HG03095 (cell line): ENCODE measurements around the gene INIP.
"Not testable (repeated sequence)": the region's sequence is repeated elsewhere in the genome, so short reads cannot be mapped to it uniquely, and the experiment has no call there.

Experiments used
- ATAC-seq: cut with Tn5 transposase; IDR thresholded peaks from one replicate; pipeline ENCODE4 v1.9.1; 2021; ENCODE audit warnings: moderate library complexity; ENCODE audit not compliant: unreplicated experiment

The INIP gene

DNA sequence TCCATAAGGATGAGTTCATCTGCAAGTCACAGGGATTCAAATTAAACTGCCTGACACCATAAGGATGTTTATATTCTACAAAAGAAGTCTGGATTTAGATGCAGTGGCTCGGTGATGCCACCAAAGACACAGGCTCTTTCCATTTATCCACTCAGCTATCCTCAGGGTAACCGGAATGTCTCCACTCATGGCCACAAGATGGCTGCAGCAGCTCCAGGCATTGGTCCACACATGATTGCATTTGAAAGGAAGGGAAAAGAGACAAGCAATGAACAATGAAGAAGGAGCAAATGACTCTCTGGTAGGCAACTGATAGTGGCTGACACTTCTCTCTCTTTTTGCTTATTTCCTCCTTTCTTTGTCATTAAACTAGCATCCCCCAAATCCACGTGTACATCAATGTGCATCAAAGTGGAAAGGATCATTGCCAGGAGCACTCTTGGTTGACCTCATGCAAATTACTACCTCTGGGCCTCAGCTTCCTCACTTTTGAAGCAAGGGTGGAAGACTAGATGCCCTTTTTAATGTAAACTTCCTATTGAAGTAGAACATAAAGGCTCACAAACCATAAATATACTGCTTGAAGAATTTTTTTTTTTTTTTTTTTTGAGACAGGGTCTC lies 25.4 kb upstream of the INIP start:
- no peak for ATAC-seq

DNA sequence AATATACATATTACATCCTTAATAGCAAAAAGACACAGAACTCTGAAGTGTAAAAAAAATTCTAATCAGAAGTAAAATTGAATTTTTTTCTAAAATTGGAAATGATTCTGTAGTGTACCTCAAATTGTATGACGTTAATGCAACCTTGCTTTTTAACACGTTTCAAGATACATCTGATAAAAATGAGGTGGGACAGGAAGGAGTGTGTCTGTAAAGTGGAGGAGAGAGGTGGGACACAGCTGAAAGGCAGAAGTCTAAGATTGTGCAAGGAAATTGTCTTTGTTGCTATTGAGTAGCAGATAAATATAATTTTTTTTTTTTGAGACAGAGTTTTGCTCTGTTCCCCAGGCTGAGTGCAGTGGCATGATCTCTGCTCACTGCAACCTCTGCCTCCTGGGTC lies 17.0 kb upstream of the INIP start:
- no peak for ATAC-seq

DNA sequence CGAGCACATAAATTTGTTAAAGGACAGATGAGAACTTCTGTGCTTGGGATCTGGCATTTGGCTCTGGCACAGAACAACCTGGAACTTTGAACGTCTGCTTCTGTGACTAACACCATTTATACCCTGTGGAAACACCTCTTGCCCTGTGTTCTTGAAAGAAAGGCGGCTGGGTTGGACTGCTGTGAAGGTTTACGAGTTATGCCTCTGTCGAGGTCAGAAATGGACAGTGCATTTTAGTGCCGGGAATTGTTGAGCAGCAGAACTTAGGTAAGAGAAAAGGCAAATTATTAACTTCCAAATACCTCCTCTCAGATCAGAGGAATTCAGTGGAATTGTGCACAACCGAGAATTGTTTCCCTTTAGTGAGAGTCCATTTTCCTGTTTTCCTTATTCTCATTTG lies 14.1 kb upstream of the INIP start:
- no peak for ATAC-seq

DNA sequence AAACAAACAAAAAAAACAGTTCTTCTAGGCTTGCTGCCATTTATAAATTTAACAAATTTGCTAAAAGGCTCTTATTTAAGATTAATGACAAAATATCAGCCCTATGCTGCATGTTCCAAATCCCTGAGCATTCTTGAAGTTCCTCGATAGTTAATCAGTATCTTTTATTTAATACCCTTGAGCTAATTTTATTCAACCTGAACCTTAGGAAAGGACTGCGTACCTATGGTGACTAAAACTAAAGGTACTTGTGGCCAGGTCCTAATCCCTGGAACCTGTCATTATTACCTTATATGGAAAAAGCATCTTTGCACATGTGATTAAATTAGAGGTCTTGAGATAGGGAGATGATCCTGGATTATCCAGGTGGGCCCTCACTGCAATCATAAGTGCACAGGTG lies 10.5 kb upstream of the INIP start:
- ATAC-seq: no peak

DNA sequence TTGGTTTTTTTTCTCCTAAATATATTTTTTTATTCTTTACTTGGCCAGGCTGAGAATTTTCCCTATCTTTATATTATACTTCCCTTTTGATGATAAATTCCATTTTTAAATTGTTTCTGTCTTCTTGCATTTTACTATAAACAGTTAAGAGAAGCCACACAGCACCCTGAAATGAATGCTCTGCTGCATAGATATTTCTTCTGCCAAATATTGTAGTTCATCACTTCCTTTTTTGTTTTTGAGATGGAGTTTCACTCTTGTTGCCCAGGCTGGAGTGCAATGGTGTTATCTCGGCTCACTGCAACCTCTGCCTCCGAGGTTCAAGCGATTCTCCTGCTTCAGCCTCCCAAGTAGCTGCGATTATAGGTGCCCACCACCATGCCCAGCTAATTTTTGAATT lies 8.5 kb upstream of the INIP start:
- ATAC-seq: no peak

DNA sequence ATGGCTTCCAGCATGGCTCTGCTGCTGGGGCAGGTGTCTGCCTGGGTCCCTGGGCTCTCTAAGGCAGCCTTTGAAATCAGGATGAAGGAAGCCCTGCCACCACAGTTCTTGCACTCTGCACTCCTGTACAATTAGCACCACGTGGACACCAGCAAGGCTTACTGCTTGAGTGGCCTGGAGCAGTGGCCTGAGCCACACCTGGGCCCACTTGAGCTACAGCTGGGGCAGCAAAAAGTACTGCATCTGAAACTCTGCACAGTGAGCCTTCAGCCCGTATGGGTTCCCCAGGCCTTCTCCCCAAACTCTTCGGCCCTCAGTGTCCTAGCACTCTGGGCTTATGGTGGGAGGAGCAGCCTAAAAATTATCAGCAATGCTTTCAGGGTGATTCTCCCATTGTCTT lies 8.0 kb upstream of the INIP start:
- peak; percentile 63 for ATAC-seq

DNA sequence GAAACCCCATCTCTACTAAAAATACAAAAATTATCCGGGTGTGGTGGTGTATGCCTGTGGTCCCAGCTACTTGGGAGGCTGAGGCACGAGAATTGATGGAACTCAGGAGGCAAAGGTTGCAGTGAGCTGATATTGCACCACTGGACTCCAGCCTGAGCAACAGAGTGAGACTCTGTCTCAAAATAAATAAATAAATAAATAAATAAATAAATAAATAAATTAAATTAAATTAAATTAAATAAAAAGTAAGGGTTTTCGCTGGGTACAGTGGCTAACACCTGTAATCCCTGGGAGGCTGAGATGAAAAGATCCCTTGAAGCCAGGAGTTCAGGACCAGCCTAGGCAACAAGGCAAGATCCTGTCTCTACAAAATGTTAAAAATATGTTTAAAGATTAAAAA lies 4.8 kb upstream of the INIP start:
- ATAC-seq: not testable (repeated sequence)

DNA sequence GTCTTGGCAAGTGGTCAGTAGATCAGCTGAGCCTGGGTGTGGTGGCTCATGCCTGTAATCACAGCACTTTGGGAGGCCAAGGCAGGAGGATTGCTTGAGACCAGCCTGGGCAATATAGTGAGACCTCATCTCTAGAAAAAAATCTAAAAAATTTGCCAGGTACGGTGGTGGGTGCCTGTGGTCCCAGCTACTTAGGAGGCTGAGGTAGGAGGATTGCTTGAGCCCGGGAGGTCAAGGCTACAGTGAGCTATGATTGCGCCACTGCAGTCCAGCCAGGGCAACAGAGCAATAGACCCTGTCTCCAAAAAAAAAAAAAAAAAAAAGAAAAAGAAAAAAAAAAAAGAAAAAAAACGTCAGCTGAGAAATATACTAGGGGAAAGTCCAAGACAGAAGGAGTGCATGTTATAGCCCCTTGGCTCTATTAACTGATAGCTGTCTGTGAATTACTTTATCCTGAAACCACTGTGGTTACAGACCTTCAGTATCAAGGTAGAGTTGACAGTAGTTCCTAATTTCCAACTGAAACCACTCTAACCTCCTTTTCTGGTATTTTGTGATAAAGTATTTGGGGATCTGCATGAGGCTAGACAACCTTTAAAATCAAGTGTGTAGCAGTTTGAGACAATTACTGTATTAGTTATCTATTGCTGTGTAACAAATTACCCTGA lies 2.3 kb upstream of the INIP start:
- no peak for ATAC-seq

DNA sequence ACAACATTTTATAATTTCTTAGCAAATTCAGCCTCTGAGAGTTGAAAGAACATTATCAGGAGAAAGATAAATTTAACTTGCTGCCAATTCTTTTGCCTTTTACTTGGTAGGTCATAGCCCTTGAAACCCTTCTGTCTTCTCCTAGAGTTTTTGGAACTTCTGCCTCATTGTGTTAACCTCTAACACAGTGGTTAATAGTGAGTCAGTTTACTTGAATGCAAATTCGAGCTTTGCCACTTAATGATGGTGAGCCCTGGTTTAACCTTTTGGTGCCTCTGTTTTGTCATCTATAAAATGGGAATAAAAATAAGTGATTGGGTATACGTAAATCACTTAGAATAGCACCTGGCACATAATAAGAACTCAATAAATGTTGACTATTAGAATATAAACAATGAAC lies 1.8 kb upstream of the INIP start:
- ATAC-seq: no peak

DNA sequence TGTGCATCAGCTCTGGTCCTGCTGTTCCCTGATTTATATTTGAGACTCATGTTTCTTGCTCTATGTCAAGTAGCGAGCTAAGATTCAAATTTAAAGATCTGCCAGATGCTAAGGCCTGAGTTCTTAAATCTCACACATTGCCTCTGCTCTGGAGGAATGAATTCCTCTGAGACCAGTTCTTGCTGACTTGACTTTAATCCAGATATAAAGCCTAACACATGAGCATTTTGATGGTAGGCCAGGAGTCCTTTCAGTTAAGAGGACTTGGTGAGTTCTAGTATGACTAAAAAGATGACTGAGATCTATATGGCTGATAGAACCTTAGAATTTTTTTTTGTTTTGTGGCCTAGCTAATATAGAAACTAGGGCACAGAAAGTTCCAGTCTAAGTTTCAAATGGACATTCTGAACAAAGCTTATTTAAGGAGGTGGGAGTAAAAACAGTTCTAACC lies 1.3 kb upstream of the INIP start:
- ATAC-seq: no peak

DNA sequence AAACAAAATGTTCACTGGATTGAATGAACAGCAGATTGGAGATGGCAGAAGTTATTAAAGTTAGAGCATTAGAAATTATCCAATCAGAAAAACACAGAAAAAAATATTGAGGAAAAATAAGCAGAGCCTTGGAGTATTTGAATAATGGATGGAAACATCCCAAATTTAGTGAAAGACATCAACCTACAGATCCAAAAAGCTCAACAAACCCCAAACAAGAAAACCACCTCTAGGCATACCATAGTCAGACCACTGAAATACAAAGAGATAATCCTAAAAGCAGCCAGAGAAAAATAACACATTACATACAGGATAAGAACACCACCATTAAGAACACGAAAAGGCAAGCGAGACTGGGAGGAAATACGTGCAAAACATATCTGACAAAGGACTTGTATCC lies 5.2 kb downstream of the INIP start:
- no peak for ATAC-seq

DNA sequence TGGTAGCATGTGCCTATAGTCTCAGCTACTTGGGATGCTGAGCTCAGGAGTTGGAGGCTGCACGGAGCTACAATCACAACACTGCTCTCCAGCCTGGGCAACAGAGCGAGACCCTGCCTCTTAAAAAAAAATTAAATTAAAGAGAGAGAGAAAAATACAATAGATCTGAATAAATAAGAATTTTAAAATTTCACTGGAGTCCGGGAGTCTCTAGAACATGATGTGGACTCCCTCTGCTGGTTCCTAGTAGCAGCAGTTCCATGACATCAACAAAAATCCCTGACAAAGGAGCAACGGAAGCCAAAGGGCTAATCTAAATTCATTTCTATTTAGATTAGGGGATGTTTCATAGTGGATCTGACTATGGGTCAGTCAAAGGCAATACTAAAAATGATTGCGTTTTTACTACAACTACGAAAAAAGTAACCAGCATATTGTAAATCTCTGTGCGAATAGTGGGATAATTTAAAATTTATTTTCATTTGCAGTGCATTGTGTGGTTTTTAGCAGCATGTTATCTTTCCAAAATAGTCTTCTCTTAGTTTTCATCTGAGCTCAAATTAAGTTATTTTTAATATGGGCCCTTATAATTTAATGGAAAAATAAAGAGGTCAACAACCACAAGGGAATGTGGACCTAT lies 6.7 kb downstream of the INIP start:
- no peak for ATAC-seq

DNA sequence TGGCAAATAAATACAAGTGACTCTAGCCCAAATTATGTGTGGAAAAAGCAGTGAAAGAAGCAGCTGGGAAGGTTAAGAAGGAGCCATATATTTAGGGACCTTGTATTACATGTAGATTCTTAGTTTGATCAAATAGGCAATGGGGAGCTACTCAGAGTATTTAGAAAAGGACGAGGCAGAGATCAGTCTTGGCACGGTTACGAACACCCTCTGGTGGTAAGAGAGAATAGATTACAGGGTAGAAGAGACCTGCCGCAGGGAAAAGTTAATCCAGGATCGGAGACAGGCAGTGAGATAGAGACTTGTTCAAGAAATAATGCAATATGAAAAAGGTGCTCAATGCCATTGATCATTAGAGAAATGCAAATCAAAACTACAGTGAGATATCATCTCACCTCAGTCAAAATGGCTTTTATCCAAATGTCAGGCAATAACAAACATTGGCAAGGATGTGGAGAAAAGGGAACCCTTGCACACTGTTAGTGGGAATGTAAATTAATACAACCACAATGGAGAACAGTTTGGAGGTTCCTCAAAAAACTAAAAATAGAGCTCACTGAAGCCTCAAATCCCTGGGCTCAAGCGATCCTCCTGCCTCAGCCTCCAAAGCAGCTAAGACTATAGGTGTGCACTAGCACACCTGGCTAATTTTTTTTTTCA lies 12.0 kb downstream of the INIP start:
- ATAC-seq: no peak

DNA sequence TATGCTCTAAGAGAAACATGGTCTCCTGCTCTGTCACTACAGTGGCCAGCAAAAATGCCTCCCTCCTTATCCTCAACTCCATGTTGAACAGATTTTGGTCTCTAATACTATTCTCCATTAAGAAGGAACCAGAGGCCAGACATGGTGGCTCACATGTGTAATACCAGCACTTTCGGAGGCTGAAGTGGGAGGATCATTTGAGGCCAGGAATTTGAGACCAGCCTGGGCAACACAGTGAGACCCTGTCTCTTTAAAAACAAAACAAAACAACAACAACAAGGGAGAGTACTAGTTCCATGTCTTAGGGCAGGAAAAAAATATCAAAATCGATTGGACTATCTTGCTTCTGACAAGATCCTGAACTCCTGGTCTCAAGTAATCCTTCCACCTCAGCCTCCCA lies 14.6 kb downstream of the INIP start:
- ATAC-seq: no peak

DNA sequence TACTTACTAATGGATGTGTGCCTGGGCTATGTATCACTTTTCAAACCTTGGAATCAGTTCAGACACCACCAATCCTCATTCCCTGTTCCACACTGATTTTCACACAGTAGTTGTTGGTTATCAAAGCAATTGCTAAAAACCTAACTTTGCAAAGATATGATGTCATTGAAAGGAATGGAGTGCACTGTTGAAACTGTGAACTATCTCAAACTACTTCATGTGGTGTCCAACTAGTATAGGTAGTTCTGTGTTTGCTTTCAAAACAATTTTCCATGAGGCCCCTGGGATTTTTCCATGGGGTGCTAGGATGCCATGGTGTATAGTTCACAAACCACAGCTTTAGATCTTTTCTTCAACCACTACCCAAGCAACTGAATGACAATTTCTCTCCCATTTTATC lies 17.8 kb downstream of the INIP start:
- ATAC-seq: no peak

DNA sequence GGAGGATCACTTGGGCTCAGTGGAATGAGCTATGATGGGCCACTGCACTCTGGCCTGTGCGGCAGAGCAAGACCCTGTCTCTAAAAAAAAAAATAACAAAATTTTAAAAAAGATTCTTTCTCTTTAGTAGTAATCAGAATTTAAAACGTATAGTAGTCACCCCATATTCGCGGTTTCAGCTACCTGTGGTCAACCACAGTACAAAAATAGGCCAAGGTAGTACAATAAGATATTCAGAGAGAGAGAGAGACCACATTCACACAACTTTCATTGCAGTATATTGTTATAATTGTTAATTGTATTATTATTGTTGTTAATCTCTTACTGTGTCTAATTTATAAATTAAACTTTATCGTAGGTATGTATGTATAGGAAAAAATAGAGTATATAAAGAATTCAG lies 18.7 kb downstream of the INIP start:
- ATAC-seq: no peak

DNA sequence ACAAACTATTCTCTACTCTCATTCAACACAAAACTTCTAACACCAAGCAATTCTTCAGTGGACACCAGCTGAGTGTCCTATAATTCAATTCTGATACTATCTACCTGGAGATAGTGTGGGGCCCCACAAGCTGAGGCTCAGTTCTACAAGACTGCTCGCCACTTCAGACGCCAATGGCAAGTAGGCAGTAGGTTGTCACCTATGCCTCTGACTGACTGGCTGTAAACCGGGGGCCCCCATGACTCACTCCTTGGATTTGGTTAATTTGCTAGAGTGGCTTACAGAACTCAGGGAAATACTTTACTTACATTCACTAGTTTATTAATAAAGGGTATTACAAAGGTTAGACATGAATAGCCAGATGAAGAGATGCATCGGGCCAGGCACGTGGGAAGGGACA lies 21.5 kb downstream of the INIP start:
- ATAC-seq: no peak

DNA sequence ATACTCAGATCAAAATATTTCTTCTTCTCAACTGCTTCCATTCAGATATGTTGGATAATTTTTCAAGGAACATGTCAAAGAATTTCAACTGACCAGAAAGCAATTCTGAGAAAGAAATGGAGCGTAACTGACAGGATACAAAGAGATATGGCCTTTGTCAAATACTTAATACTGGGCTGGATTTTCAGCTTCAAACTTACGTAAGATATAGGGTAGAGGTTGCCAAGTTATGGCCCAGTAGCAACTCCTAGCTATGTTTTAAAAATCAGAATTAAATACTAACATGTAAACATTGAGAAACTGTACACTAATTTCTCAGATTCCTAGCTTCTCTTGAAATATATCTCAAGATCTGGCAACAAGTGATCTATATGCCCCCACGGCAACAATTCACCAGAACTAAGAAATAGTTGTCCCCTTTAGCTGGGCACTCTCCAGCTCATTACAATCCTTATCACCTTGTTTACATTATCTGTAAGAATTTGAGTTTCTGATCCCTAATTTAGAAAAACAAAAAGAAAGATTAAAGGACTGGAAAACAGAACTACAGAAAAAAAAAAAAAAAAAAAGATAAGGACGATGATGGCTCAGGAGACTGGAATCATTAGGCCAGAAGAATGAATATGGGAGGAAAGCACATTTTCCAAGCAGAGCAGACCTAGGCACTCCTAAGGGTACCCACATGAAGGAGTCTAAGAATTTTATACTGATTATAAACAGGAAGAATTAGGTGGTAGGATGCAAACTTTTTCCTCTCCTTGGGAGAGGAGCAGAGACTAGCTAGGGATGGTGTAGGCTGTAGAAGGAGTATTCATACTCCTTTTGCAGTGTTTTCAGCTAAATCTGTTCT lies 23.0 kb downstream of the INIP start:
- no peak for ATAC-seq

DNA sequence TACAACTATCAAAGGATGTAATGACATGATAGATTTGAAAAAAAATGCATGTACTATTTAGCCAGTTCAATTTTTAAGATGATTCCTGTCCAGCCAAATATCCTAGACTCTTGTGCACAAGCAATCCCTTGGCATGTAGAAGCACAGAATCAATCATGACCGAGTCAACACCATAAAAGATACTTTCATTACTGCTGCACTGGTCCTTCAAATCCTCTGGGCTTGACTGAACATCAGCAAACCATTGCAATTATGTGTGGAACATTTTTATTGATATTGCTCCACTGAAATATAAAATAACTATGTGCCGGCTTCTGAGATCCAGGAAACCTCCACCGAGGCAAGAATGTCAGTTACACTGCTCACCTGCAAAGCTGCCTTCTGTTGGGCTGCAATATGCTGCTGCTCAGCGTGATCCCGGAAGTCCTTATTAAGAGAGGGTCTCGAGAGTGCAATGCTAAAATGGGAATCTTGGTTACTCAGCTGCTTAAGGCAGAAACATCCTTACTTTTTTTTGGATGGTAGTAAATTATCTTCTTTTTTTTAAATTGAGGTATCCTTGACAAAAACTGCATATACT lies 28.7 kb downstream of the INIP start:
- ATAC-seq: no peak

DNA sequence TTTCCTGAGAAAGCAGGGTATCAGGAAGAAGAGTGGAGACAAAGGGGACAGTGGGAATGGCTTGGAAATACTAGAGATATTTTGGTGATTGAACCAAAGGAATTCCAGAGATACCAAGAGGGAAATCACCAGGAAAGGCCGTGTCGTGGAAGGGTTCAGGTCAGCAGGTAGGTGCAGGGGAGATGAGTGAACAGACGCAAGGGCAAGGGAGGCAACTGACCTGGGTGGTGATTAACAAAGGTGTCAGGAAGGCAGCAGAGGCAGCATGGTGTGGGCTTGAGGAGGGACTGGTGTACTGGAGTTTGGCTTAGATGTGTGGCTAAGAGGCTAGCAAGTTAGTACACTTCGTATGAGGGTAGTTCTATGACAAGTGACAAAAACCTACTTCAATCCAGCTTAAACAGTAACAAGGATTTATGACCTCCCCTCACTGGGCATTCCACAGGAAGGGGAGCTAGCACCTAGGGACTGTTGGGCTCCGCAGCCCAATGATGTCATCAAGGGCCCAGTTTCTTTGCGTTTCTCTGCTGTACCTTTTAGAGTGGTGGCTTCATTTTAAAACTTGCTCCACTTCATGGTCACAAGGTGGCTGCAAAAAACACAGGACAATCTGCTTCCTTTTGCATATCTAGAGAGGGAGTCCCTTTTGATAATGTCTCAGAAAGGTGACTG lies 37.0 kb downstream of the INIP start:
- ATAC-seq: no peak
